CD14-positive monocyte (primary cell): ENCODE results near the gene ASAP3. TPM values are rescaled to one million over a fixed set of nuclear protein-coding genes. Genes with fewer than 3 reads are reported as not detected.

Source experiments
- DNase-seq, 3 donors: peaks; one replicate each; pipeline ENCODE4 v3.0.0-alpha.2; 2011 to 2022
- H2AFZ ChIP-seq: 2 replicates; pipeline ENCODE4 v1.6.0; 2012; ENCODE audit warnings: mild to moderate bottlenecking, low read depth, low read length, inconsistent platforms; ENCODE audit not compliant: insufficient read depth, poor library complexity, severe bottlenecking
- H3K27ac ChIP-seq, 2 donors: 1 replicate in 1 of 2; 2 replicates in 1 of 2; pipeline ENCODE4 v1.5.1; 2012 to 2013; ENCODE audit warnings: low read length in 2 of 2, control low read depth in 1 of 2, inconsistent platforms in 1 of 2, low read depth in 1 of 2, mild to moderate bottlenecking in 1 of 2
- H3K27me3 ChIP-seq, 2 donors: one replicate each; pipeline versions ENCODE4 v1.6.0 to v1.6.1; 2011 to 2013; ENCODE audit warnings: low read length in 2 of 2; ENCODE audit not compliant: control insufficient read depth in 2 of 2, insufficient read depth in 2 of 2
- H3K36me3 ChIP-seq, 2 donors: replicated peaks in 1 of 2; 1 replicate in 1 of 2; 2 replicates in 1 of 2; pipeline versions ENCODE4 v1.5.1 to v1.6.1; 2012 to 2013; ENCODE audit warnings: low read length in 2 of 2, control low read depth in 1 of 2, inconsistent platforms in 1 of 2, mild to moderate bottlenecking in 1 of 2; ENCODE audit not compliant: insufficient read depth in 2 of 2, control insufficient read depth in 1 of 2
- H3K4me1 ChIP-seq, 2 donors: 1 replicate in 1 of 2; 2 replicates in 1 of 2; pipeline versions ENCODE4 v1.5.1 to v1.6.1; 2012 to 2013; ENCODE audit warnings: low read length in 2 of 2, control low read depth in 1 of 2, inconsistent platforms in 1 of 2, mild to moderate bottlenecking in 1 of 2, moderate library complexity in 1 of 2; ENCODE audit not compliant: insufficient read depth in 2 of 2, control insufficient read depth in 1 of 2
- H3K4me2 ChIP-seq: replicated peaks from 2 replicates; pipeline ENCODE3; 2012; ENCODE audit warnings: low read length, moderate library complexity, mild to moderate bottlenecking; ENCODE audit not compliant: poor library complexity, severe bottlenecking; ENCODE audit errors: extremely low read depth
- H3K4me3 ChIP-seq, 3 experiments: fragments of 200-600 bp in 1 of 3; sonication (generic) in 1 of 3; replicated peaks in 1 of 3; 1 replicate in 2 of 3; 2 replicates in 1 of 3; pipeline ENCODE4 v1.5.1; 2011 to 2013; ENCODE audit warnings: low read length in 3 of 3, mild to moderate bottlenecking in 3 of 3, control low read depth in 2 of 3, low read depth in 2 of 3, inconsistent platforms in 1 of 3, moderate library complexity in 1 of 3
- H3K79me2 ChIP-seq: 2 replicates; pipeline ENCODE4 v1.6.0; 2012; ENCODE audit warnings: mild to moderate bottlenecking, control low read depth, inconsistent platforms, low read length, moderate library complexity; ENCODE audit not compliant: insufficient read depth
- H3K9ac ChIP-seq: 2 replicates; pipeline ENCODE4 v1.6.0; 2017; ENCODE audit warnings: low read length, mild to moderate bottlenecking; ENCODE audit not compliant: insufficient read depth, poor library complexity, severe bottlenecking
- H3K9me3 ChIP-seq, 2 donors: replicated peaks in 1 of 2; 1 replicate in 1 of 2; 2 replicates in 1 of 2; pipeline versions ENCODE4 v1.5.1 to v1.6.1; 2012 to 2013; ENCODE audit warnings: low read length in 2 of 2, control low read depth in 1 of 2; ENCODE audit not compliant: control insufficient read depth in 1 of 2, insufficient read depth in 1 of 2
- H4K20me1 ChIP-seq: 2 replicates; pipeline ENCODE4 v1.6.0; 2012; ENCODE audit warnings: mild to moderate bottlenecking, low read length, control low read depth, moderate library complexity; ENCODE audit not compliant: insufficient read depth
- H3K27ac Mint-ChIP-seq, 7 donors: one replicate each; pipeline ENCODE4 v1.8.0; 2020; ENCODE audit warnings: mild to moderate bottlenecking in 7 of 7, mixed read lengths in 7 of 7, moderate library complexity in 6 of 7, inconsistent platforms in 2 of 7
- H3K27me3 Mint-ChIP-seq, 3 donors: one replicate each; pipeline ENCODE4 v1.8.0; 2021 to 2022; ENCODE audit warnings: low read depth in 3 of 3, mild to moderate bottlenecking in 3 of 3, mixed read lengths in 3 of 3, moderate library complexity in 3 of 3, inconsistent platforms in 1 of 3
- H3K36me3 Mint-ChIP-seq, 2 donors: one replicate each; pipeline ENCODE4 v1.8.0; 2020; ENCODE audit warnings: mixed read lengths in 2 of 2, inconsistent platforms in 1 of 2, mild to moderate bottlenecking in 1 of 2
- H3K4me1 Mint-ChIP-seq: one replicate; pipeline ENCODE4 v1.8.0; 2020; ENCODE audit warnings: mild to moderate bottlenecking, mixed read lengths
- H3K4me3 Mint-ChIP-seq, 2 donors: one replicate each; pipeline ENCODE4 v1.8.0; 2020; ENCODE audit warnings: mild to moderate bottlenecking in 2 of 2, mixed read lengths in 2 of 2, moderate library complexity in 1 of 2
- H3K9me3 Mint-ChIP-seq, 7 donors: one replicate each; pipeline ENCODE4 v1.8.0; 2020 to 2022; ENCODE audit warnings: mixed read lengths in 7 of 7, mild to moderate bottlenecking in 6 of 7, moderate library complexity in 6 of 7, inconsistent platforms in 2 of 7
- CTCF ChIP-seq: fragments of 200-600 bp; IDR thresholded peaks from one replicate; pipeline ENCODE4 v1.8.0; 2022; ENCODE audit warnings: antibody characterized with exemption, mild to moderate bottlenecking
- WGBS: methylation state at CpG from one replicate; pipeline ENCODE4 v1.1.5; 2013; ENCODE audit warnings: missing lambda C conversion rate; ENCODE audit not compliant: insufficient coverage; 5-methylcytosine and 5-hydroxymethylcytosine counted together
- intact Hi-C, 2 donors: fragments of 100-400 bp; cut with micrococcal nuclease; formaldehyde crosslinking; loops; one replicate each; pipeline versions ENCODE4 v1.15.0 to v1.15.1; 2023
- polyA plus RNA-seq, 3 donors: library from polyadenylated mRNA; depleted of rRNA in 1 of 3; unstranded in 2 of 3; stranded (reverse) in 1 of 3; fragments of 300-500 nt in 2 of 3; fragments of >200 nt in 1 of 3; fragmentation: Illumina TruSeq in 2 of 3; gene quantifications; 1 replicate in 2 of 3; 2 replicates in 1 of 3; pipeline ENCODE4 v1.2.3, GENCODE V29; 2012 to 2021

Gene ASAP3
- polyA plus RNA-seq, 3 donors: 0.27 to 1.1 TPM; not detected in 1

DNA sequence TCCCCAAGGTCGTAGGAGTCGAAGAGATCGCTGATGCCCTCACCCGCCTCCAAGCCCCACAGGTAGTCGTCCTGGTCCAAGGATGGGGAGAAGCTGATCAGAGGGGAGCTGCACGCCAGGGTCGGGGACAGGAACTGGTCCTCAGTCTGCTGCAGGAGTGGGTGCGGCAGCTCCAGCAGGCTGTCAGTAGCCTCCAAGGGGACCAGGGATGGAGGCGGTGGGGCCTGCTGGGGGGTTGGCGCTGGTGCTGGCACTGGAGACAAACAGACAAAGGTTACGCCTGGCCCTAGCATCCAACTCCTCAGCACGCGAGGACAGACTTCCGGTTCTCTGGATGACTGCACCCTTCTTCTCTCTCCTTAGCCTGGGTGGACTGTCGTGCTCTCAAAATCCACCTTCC is 25.9 kb upstream of the ASAP3 start:
- Histone ChIP-seq H3K9ac (no peak overlapping the region), H3K27me3 (no peaks in the 10 kb centered on the region), H3K4me3 (no peak overlapping the region), H3K9me3 (no peaks in the 10 kb centered on the region), H3K4me2 (no peak overlapping the region), H3K27ac (peak overlapping the region in 1 of 2 donors; percentile 20), H4K20me1 (no peaks in the 10 kb centered on the region), H3K36me3 (peaks cover 63 to 90% of the 10 kb centered on the region in 2 donors), H3K79me2 (no peaks in the 10 kb centered on the region), H2AFZ (no peak overlapping the region), H3K4me1 (no peaks in the 10 kb centered on the region)
- intact Hi-C loops: no loop called here
- WGBS: 99% methylated on average over 14 of the region's 15 CpGs
- Mint-ChIP-seq H3K36me3 (peaks cover 67 to 100% of the 10 kb centered on the region in 2 donors), H3K27me3 (no peaks in the 10 kb centered on the region), H3K4me1 (peaks cover 2% of the 10 kb centered on the region), H3K9me3 (no peaks in the 10 kb centered on the region), H3K4me3 (no peak overlapping the region), H3K27ac (peak overlapping the region in 3 of 7 donors; percentile 28 to 46 (median 31))
- no peak for TF ChIP-seq CTCF
- no peak for DNase-seq

GRCh38 chr1:23506376-23507107 is 22.6 kb upstream of the ASAP3 start:
- Histone ChIP-seq H3K4me2 (no peak overlapping the region), H3K9me3 (no peaks in the 10 kb centered on the region), H2AFZ (no peak overlapping the region), H3K79me2 (no peaks in the 10 kb centered on the region), H3K27me3 (no peaks in the 10 kb centered on the region), H3K36me3 (peaks cover 43 to 58% of the 10 kb centered on the region in 2 donors), H3K4me3 (no peak overlapping the region), H3K27ac (peak overlapping the region in 1 of 2 donors; percentile 31), H3K4me1 (no peaks in the 10 kb centered on the region), H4K20me1 (no peaks in the 10 kb centered on the region), H3K9ac (no peak overlapping the region)
- 95% methylated on average over 10 of the region's 13 CpGs for WGBS
- Mint-ChIP-seq H3K27me3 (peaks cover 0 to 2% (median 0%) of the 10 kb centered on the region in 3 donors), H3K9me3 (no peaks in the 10 kb centered on the region), H3K4me3 (no peak overlapping the region), H3K27ac (peak overlapping the region in 4 of 7 donors; percentile 10 to 72 (median 19)), H3K36me3 (peaks cover 42 to 68% of the 10 kb centered on the region in 2 donors), H3K4me1 (peaks cover 6% of the 10 kb centered on the region)
- no peak for DNase-seq
- intact Hi-C loops: no loop called here
- no peak for TF ChIP-seq CTCF
